Measurements from ENCODE around the gene FIG4.

- TF ChIP-seq CTCF (IDR thresholded peaks at IDR 0.05 in 2 of 3, conservative IDR thresholded peaks at IDR 0.05 in 1 of 3; ENCODE audit: borderline replicate concordance in 1 of 3, insufficient read depth in 1 of 3, low read depth in 2 of 3, low read length in 2 of 3), result no peak
- TF ChIP-seq RAD21 (IDR thresholded peaks at IDR 0.05; ENCODE audit: low read depth), result no peak
- TF ChIP-seq TCF7L2 (IDR thresholded peaks at IDR 0.05; ENCODE audit: borderline replicate concordance, extremely low read depth, insufficient read depth, insufficient read length), result no peak
- no peak for TF ChIP-seq ZNF274 (IDR thresholded peaks at IDR 0.05; ENCODE audit: low read depth, low read length)
- no peak for TF ChIP-seq SP1 (IDR thresholded peaks at IDR 0.05; ENCODE audit: low read depth)
- TF ChIP-seq YY1 (IDR thresholded peaks at IDR 0.05; ENCODE audit: extremely low read depth, insufficient replicate concordance, low read depth, low read length), result no peak
- TF ChIP-seq CEBPB (IDR thresholded peaks at IDR 0.05; ENCODE audit: low read depth), result no peak
- no peak for TF ChIP-seq SIN3A (IDR thresholded peaks at IDR 0.05; ENCODE audit: low read depth)
- TF ChIP-seq POLR2A (IDR thresholded peaks at IDR 0.05; ENCODE audit: borderline replicate concordance, extremely low read depth, insufficient read depth, insufficient read length), result no peak
- TF ChIP-seq, protein P1, sequence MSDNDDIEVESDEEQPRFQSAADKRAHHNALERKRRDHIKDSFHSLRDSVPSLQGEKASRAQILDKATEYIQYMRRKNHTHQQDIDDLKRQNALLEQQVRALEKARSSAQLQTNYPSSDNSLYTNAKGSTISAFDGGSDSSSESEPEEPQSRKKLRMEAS (IDR thresholded peaks at IDR 0.05), result no peak
- TF ChIP-seq, protein P2, sequence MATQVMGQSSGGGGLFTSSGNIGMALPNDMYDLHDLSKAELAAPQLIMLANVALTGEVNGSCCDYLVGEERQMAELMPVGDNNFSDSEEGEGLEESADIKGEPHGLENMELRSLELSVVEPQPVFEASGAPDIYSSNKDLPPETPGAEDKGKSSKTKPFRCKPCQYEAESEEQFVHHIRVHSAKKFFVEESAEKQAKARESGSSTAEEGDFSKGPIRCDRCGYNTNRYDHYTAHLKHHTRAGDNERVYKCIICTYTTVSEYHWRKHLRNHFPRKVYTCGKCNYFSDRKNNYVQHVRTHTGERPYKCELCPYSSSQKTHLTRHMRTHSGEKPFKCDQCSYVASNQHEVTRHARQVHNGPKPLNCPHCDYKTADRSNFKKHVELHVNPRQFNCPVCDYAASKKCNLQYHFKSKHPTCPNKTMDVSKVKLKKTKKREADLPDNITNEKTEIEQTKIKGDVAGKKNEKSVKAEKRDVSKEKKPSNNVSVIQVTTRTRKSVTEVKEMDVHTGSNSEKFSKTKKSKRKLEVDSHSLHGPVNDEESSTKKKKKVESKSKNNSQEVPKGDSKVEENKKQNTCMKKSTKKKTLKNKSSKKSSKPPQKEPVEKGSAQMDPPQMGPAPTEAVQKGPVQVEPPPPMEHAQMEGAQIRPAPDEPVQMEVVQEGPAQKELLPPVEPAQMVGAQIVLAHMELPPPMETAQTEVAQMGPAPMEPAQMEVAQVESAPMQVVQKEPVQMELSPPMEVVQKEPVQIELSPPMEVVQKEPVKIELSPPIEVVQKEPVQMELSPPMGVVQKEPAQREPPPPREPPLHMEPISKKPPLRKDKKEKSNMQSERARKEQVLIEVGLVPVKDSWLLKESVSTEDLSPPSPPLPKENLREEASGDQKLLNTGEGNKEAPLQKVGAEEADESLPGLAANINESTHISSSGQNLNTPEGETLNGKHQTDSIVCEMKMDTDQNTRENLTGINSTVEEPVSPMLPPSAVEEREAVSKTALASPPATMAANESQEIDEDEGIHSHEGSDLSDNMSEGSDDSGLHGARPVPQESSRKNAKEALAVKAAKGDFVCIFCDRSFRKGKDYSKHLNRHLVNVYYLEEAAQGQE (IDR thresholded peaks at IDR 0.05; ENCODE audit: low read depth), result no peak
- TF ChIP-seq EZH2 (IDR thresholded peaks at IDR 0.05), result no peak
Observed at GRCh38 chr6:109815054-109815453, 124.0 kb downstream of the FIG4 start.

Data from HCT116 (cell line).